H1 (cell line): Measurements from ENCODE around the gene APOL2. TPM values are rescaled to one million over a fixed set of nuclear protein-coding genes. Genes with fewer than 3 reads are reported as not detected.

ENCODE experiments used
- CTCF ChIP-seq, 3 experiments: IDR thresholded peaks; 1 replicate in 2 of 3; 2 replicates in 1 of 3; pipeline versions ENCODE4 v1.5.1 to v1.6.1; 2011; ENCODE audit warnings: low read length in 3 of 3, mild to moderate bottlenecking in 3 of 3, inconsistent platforms in 2 of 3, low read depth in 1 of 3, moderate library complexity in 1 of 3; ENCODE audit not compliant: insufficient read depth in 1 of 3; ENCODE audit errors: control extremely low read depth in 1 of 3
- EP300 ChIP-seq, 2 experiments: IDR thresholded peaks; 1 replicate in 1 of 2; 2 replicates in 1 of 2; pipeline ENCODE4 v1.6.1; 2011 to 2012; ENCODE audit warnings: low read depth in 2 of 2, low read length in 2 of 2, mild to moderate bottlenecking in 2 of 2, borderline replicate concordance in 1 of 2, inconsistent platforms in 1 of 2, moderate library complexity in 1 of 2
- NRF1 ChIP-seq: IDR thresholded peaks from 2 replicates; pipeline ENCODE4 v1.6.1; 2011; ENCODE audit warnings: mild to moderate bottlenecking, low read depth, low read length, improper control_type of control experiment
- RFX5 ChIP-seq: IDR thresholded peaks from 2 replicates; pipeline ENCODE4 v1.6.1; 2011; ENCODE audit warnings: low read depth, low read length, improper control_type of control experiment, borderline replicate concordance
- SIN3A ChIP-seq, 2 experiments: IDR thresholded peaks in 1 of 2; conservative IDR thresholded peaks in 1 of 2; 2 replicates each; pipeline ENCODE4 v1.6.1; 2011 to 2012; ENCODE audit warnings: low read length in 2 of 2, improper control_type of control experiment in 1 of 2, low read depth in 1 of 2, mild to moderate bottlenecking in 1 of 2
- SIRT6 ChIP-seq: IDR thresholded peaks from one replicate; pipeline ENCODE4 v1.7.1; 2012; ENCODE audit warnings: low read length, inconsistent platforms
- TBP ChIP-seq: IDR thresholded peaks from 2 replicates; pipeline ENCODE4 v1.6.1; 2011; ENCODE audit warnings: low read depth, low read length, improper control_type of control experiment
- TCF12 ChIP-seq: IDR thresholded peaks from 2 replicates; pipeline ENCODE4 v1.6.1; 2011; ENCODE audit warnings: low read depth, mild to moderate bottlenecking, low read length
- TEAD4 ChIP-seq: IDR thresholded peaks from 2 replicates; pipeline ENCODE4 v1.6.1; 2012; ENCODE audit warnings: low read depth, low read length, inconsistent platforms, mixed read lengths
- polyA plus RNA-seq, 7 experiments: library from polyadenylated mRNA; depleted of rRNA in 3 of 7; stranded (reverse) in 5 of 7; unstranded in 2 of 7; fragments of >200 nt in 5 of 7; fragments of 200-250 nt in 2 of 7; gene quantifications; 1 replicate in 5 of 7; 2 replicates in 1 of 7; 4 replicates in 1 of 7; pipeline versions ENCODE4 v1.2.1 to v1.2.3, GENCODE V29; 2011 to 2013; ENCODE audit warnings: missing spikeins in 2 of 7, mixed read lengths in 2 of 7
- total RNA-seq: library from RNA; stranded (reverse); fragmentation: NEBNext Ultra II Directional; extraction: Animal tissue kit (Norgen Biotek cat#: 25700); gene quantifications from 2 replicates; pipeline ENCODE4 v1.2.1, GENCODE V29; 2021

Gene APOL2
- total and polyA plus RNA-seq, 2 of the 8 experiments (the other 6 are each of a cell fraction or from before 2014, with no cell fraction given): 8.1 to 11.0 TPM

- TF ChIP-seq CTCF (IDR thresholded peaks at IDR 0.05; ENCODE audit: control extremely low read depth in 1 of 3, insufficient read depth in 1 of 3, low read depth in 1 of 3, low read length in 3 of 3): no peak
- no peak for TF ChIP-seq RFX5
- TF ChIP-seq SIRT6: no peak
- TF ChIP-seq EP300 (IDR thresholded peaks at IDR 0.05; ENCODE audit: borderline replicate concordance in 1 of 2, low read depth in 2 of 2, low read length in 2 of 2): no peak
- TF ChIP-seq TBP: no peak
- no peak for TF ChIP-seq TEAD4
- no peak for TF ChIP-seq SIN3A (conservative IDR thresholded peaks at IDR 0.05 in 1 of 2, IDR thresholded peaks at IDR 0.05 in 1 of 2; ENCODE audit: low read depth in 1 of 2, low read length in 2 of 2)
- no peak for TF ChIP-seq TCF12
- no peak for TF ChIP-seq NRF1
Observed at GRCh38 chr22:36184433-36185025, 54.8 kb downstream of the APOL2 start (continued).
